Astrocyte of the cerebellum (primary cell): Measurements from ENCODE around the gene SORCS2.

Experiments used
- DNase-seq: peaks from one replicate; pipeline ENCODE4 v3.0.0-alpha.2; 2011; ENCODE audit warnings: low read depth
- H3K4me3 ChIP-seq: 2 replicates; pipeline ENCODE4 v1.5.1; 2011; ENCODE audit warnings: mild to moderate bottlenecking, low read depth, low read length, moderate library complexity
- in situ Hi-C: cut with HindIII; loops from 2 replicates; pipeline ENCODE4 v1.10.0; 2017; ENCODE audit warnings: low sequenced_read_pairs
- TF ChIP-seq, protein P1 (sequence below): IDR thresholded peaks from 2 replicates; pipeline ENCODE4 v1.5.1; 2012; ENCODE audit warnings: low read length, low read depth, moderate library complexity, mild to moderate bottlenecking; ENCODE audit errors: missing control alignments

Gene SORCS2

GRCh38 chr4:7382634-7383014 is 190.3 kb downstream of the SORCS2 start:
- TF ChIP-seq, protein P1, sequence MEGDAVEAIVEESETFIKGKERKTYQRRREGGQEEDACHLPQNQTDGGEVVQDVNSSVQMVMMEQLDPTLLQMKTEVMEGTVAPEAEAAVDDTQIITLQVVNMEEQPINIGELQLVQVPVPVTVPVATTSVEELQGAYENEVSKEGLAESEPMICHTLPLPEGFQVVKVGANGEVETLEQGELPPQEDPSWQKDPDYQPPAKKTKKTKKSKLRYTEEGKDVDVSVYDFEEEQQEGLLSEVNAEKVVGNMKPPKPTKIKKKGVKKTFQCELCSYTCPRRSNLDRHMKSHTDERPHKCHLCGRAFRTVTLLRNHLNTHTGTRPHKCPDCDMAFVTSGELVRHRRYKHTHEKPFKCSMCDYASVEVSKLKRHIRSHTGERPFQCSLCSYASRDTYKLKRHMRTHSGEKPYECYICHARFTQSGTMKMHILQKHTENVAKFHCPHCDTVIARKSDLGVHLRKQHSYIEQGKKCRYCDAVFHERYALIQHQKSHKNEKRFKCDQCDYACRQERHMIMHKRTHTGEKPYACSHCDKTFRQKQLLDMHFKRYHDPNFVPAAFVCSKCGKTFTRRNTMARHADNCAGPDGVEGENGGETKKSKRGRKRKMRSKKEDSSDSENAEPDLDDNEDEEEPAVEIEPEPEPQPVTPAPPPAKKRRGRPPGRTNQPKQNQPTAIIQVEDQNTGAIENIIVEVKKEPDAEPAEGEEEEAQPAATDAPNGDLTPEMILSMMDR: no peak
- in situ Hi-C loops: no loop called here
- no peak overlapping the region for H3K4me3 ChIP-seq
- no peak for DNase-seq

GRCh38 chr4:7383266-7383665 is 190.9 kb downstream of the SORCS2 start:
- no peak for DNase-seq
- H3K4me3 ChIP-seq: no peak overlapping the region
- TF ChIP-seq, protein P1: no peak
- in situ Hi-C loops: no loop called here

DNA sequence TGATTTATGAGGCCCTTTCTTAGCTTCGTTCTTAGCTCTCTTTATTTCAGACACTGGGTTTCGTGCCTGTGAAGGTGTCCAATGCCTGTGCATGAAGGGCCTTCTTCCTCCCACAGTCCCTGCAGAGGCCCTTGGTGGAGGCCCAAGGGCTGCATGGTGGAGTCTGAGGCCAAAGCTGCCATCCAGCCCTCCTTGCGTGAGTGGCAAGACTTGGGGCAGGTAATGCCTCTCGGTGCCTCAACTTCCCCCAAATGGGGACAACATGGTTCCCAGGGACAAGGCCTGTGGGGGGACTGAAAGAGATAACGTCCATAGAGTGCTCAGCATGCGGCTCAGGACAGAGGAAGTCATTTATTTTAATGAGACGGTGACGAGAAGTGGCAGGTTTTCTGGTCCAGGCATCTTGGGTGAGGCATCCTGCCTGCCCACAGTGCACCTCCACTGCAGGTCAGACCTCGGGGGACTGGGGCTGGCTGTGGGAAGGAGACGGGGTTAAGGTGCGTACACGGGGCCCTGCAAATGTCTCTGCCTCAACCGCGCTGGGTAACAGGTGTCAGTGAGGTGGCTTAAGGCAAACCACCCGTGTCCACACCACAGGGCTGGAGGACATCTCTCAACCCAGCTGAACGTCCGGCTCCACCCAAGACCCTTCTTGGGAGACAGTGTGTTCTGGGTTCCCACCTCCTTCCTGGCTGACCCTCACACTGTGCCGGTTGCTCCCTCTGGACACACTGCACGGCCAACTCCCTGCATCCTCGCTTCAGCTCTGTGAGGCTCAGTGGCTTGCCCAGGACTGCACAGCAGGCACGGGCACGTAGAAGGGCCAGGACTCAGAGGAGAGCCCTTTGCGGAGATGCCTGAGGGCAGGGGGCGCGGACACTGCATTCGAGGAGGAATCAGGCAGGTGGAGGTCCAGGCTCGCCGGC is 191.9 kb downstream of the SORCS2 start:
- in situ Hi-C loops: no loop called here
- TF ChIP-seq, protein P1: no peak
- H3K4me3 ChIP-seq: no peak overlapping the region
- no peak for DNase-seq

DNA sequence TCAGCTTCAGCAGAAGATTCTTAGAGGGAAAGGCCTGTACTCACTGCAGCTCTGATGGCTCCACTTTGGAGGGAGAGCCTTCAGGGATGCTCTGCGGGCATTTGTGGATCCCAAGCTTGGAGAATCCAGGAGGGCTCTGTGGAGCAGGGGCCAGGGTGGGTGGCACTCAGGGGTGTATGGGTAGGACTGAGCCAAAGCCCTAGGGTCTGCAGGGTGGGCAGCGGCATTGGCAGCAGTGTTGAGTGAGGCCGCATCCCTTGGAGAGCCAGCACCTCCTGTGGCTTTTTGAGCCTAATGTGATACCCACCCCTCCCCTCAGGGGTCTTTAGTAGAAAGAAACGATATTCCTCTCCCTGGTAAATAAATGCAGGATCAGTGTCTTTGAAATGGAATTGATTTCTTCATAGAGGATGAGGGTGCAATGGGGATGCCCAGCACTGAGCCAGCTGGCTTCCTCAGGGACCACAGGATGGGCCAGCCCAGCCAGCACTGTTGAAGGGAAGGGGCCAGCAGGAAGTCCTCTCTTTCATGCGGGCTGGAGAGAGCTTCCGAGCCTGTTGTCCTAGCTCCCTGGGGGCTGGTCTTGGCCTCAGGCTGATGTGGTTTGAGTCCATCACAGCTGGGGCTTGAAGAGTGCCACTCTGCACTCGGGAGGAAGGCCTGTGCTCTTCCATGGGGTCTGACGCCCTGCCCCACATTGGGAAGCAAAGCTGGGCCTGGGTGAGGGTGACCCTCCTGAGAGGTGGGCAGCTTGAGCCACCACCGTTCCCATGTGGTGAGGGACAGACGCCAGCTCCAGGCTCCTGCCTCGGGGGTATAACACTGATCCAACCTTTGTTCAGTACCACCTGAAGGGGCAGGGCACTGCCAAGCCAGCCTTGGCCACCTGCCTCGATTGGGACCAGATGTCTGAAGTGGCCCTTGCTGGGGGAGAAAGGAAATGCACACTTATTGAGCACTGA is 192.9 kb downstream of the SORCS2 start:
- no peak for DNase-seq
- in situ Hi-C loops: no loop called here
- TF ChIP-seq, protein P1: no peak
- no peak overlapping the region for H3K4me3 ChIP-seq

DNA sequence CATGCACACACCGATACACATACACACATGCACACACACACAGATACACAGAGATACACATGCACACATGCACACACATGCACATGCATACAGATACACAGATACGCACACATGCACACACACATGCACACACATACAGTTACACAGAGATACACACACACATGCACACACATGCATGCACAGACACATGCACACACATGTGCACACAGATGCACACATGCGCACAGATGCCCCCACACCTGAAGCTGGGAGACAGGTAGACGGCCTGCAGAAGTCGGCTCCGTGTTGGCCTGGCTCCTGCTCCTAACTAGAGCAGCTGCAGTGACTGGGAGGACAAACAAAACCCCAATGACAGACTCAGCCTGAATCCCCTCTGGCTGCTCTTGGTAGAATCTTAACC is 195.6 kb downstream of the SORCS2 start:
- in situ Hi-C loops: no loop called here
- no peak for DNase-seq
- TF ChIP-seq, protein P1: no peak
- no peak overlapping the region for H3K4me3 ChIP-seq

GRCh38 chr4:7388627-7389026 is 196.3 kb downstream of the SORCS2 start:
- TF ChIP-seq, protein P1: no peak
- in situ Hi-C loops: no loop called here
- H3K4me3 ChIP-seq: no peak overlapping the region
- no peak for DNase-seq
